Measurements from ENCODE around the gene GDPD5.

GDPD5 gene

GRCh38 chr11:75534259-75535069, 8.7 kb upstream of the GDPD5 start:
- DNase-seq = no peak

GRCh38 chr11:75533896-75534258, 8.1 kb upstream of the GDPD5 start:
- no peak for DNase-seq

- peak; percentile 81 for DNase-seq
Measured at GRCh38 chr11:75532200-75533048, 6.7 kb upstream of the GDPD5 start.

DNA sequence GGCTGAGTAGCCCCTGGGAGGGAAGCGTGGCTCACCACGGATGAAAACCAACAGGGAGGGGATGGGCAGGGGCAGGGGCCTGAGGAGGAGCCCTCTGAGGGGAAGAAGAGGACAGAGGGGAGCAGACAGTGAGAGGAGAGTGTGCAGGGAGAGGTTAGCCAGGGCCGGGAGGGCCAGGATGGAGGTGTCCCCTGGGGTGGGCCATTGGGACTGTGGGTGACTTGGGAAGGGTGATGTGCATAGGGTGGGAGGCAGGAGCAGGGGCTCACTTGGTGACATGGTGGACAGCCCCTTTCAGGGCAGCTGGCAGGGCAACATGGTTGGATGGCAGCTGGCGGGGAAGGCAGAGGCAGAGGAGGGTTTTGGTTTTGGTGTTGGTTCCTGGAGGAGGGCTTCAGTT, 5.6 kb upstream of the GDPD5 start:
- no peak for DNase-seq

GRCh38 chr11:75530577-75530976, 4.8 kb upstream of the GDPD5 start:
- no peak for DNase-seq

GRCh38 chr11:75527938-75528735, 2.4 kb upstream of the GDPD5 start:
- no peak for DNase-seq

DNA sequence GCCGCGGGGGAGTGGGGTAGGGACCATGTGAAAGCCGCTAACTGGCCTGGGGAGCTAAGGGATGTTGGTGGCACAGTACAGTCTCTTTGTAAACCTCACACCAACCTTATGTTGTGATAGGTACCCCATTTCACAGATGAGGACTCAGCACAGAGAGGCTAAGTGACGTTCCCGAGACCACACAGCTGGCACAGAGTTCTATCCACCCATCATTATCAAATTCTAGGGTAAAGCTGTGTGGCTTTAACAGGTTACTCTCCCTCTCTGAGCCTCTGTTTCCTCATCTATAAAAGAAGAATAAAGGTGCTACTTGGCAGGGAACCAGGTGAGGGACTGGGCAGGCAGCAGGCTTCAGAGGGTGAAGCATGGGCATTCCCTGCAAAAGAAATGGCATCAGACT, 1.4 kb upstream of the GDPD5 start:
- DNase-seq = no peak

DNA sequence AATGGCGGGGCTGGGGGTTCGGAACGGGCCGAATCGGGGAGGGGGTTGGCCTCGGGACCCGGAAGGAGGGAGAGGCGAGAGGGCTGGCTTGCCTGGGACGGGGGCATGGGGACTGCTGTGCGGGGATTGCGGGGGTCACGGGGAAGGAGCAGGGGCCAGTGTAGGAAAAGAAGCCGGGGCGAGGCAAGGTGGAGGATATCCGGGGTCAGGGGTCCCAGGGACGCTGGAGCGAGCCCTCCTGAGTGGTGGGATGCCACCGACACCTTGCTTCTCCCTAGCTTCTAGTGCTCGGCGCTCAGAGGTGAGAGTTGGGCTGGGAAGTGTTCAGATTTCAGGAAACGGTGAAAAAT, 426 bp upstream of the GDPD5 start:
- DNase-seq = no peak

GRCh38 chr11:75524665-75525432, 892 bp downstream of the GDPD5 start:
- no peak for DNase-seq

DNA sequence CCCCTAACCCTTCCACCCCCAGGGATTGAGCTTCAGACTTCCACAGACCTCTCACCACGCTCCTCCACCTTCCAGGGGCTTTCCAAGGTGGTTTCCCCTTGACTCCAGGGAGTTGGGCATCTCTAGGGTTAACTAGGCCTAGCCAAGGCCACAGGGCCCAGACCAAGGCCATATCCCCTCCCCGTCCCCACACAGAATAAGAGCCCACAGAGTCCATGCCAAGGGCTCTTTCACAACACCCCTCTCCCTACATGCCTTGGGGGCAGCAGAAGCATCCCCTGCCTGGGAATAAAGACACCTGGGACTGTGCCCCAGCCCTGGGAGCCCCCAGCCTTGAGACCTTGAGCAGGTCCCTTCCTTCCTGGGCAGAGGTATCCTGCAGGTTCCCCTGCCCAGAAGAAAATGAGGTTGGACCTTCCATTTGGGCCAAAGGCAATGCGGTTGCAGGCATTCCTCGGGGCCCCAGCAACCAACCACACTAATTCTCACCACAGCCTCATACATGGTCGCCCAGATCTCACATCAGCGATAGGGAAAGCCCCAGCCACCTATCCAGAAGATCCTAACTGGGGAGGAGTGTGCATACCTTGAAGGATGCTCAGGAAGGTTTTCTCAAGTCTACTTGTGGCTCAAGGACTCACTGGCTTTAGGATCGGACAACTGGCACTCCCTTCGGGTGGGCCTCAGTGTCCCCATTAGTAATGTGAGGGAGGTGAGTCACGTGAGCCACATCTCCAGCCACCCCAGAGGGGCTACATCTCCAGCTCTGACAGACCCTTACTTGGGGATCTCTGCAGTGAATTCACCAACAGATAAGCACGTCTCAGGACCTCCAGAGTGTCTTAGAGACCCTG, 1.7 kb downstream of the GDPD5 start:
- no peak for DNase-seq

- DNase-seq = no peak
Measured at GRCh38 chr11:75523189-75523588, 2.6 kb downstream of the GDPD5 start.

- no peak for DNase-seq
Measured at GRCh38 chr11:75522286-75523044, 3.3 kb downstream of the GDPD5 start.

DNA sequence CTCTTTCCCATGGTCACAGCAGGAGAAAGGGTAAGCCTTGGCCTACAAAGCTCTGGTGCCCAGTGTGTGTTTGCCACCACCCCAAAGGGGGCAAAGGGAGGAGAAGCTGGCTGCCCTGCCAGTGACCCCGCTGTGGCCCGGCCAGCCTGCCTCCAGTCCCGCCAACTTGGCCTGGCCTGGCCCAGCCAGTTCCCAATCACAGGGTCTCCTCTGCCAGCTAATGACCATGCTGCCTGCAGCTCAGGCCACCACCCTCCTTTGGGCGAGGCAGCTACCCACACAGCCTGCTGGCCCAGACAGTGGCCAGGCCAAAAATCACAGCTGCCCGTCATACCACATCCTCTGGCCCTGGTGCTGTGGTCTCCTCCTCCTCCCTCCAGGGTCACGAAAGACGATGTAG, 5.1 kb downstream of the GDPD5 start:
- DNase-seq = no peak

- no peak for DNase-seq
Measured at GRCh38 chr11:75518771-75519653, 6.7 kb downstream of the GDPD5 start.

- no peak for DNase-seq
Measured at GRCh38 chr11:75518204-75518549, 7.6 kb downstream of the GDPD5 start.

- DNase-seq = no peak
Measured at GRCh38 chr11:75516886-75517285, 8.9 kb downstream of the GDPD5 start.

DNA sequence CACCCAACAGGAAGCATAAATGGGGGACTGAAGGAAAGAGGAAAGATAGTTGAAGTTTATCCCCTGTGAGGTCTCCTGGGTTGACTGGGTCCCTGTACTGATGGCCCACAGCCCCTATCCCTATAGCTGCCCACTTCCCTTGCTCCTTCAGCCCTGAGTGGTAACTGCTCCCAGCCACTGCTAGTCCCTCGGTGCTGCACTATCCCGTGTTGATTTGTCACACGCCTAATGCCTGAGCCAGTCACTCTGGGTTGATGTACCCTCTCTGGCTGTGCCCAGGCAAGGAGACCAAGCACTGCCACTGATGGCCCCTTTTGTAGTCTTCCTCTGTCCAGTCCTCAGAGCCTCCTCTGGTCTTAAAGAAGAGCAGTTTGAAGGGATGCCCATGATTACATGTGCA, 9.6 kb downstream of the GDPD5 start:
- no peak for DNase-seq

- DNase-seq = no peak
Measured at GRCh38 chr11:75514596-75514995, 11.1 kb downstream of the GDPD5 start.

- DNase-seq = no peak
Measured at GRCh38 chr11:75513250-75513649, 12.5 kb downstream of the GDPD5 start.

GRCh38 chr11:75510723-75511019, 15.1 kb downstream of the GDPD5 start:
- no peak for DNase-seq

Measured in activated T-cell treated with anti-CD3 and anti-CD28 coated beads for 4 hours (primary cell).